ENCODE measurements around the gene RNPS1.

GRCh38 chr16:2285731-2286191 lies 17.8 kb upstream of the RNPS1 start:
- TF ChIP-seq CTCF (IDR thresholded peaks at IDR 0.05; ENCODE audit: borderline replicate concordance, extremely low read depth, low read length, poor library complexity, severe bottlenecking) (no peak), EZH2 (IDR thresholded peaks at IDR 0.05; ENCODE audit: borderline replicate concordance, low read depth, low read length, severe bottlenecking) (no peak)

All from DND-41 (cell line).